ENCODE measurements around the gene KPNA1.

KPNA1 gene

DNA sequence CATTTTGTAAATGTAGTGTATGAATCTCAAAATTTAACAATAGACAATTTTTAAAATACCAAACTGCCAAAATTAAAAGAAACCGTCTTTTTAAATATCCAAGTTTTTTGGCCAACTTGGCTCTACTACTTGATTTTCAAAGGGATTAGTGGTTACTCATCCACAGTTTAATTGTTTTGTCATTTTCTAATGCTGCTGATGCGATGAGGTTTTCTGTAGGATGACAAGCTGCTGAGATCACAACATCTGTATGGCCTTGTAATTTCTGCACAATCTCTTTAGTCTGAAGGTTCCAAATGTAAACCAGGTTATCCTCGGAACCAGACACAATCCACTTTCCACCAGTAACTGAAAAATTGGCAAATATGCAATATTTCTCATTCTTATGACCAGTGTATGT, 100.3 kb downstream of the KPNA1 start:
- DNase-seq = no peak

DNA sequence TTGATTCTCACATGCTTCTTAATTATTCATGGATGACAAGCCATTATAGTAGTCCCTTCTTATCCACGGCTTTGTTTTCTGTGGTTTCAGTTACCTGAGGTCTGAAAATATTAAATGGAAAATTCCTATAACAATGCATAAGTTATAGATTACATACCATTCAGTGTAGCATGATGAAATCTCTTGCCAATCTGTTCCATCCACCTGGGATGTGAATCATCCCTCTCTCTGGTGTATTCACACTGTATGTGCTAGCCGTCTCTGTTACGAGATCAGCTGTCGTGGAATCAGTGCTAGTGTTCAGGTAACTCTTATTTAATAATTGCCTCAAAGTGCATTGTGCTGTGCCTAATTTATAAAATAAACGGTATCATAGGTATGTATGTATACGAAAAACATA, 104.1 kb downstream of the KPNA1 start:
- DNase-seq = no peak

DNA sequence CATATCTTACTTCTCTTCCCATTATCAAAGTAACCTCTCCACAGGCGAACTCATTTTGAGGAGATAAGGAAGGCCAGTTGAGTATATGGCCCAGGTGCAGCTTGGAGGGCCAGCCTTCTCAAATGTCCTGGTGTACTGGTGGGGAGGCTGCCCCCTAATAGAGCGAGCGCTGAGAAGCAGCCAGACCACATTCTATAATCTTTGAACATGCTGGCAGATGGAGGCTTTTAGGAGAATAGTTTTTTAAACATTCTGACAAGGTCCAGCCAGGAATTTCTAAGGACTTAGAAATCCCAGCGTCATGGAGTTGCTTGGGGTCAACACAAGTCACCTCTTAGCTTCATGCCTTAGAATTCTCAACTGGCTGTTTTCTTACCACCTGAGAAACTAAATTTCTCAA, 104.6 kb downstream of the KPNA1 start:
- DNase-seq = no peak

DNA sequence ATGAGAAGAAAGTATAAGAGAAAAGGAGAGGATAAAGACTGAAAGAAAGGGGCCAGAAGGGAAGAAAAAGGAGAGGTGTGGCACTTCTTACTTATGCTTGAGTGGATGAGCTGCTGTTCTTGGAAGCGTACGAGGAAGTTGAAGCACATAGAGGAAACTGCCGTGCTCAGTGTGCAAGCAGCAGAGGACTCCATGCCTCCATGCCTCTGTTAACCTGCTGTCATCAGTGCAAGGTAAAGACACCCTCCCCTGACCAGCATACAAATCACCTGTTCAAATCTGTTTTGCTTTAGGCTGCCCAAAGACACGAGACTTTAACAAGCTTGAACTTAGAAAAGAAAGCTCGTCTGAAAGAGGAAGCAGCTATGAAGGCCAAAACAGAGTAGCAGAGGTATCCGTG, 105.3 kb downstream of the KPNA1 start:
- no peak for DNase-seq

DNA sequence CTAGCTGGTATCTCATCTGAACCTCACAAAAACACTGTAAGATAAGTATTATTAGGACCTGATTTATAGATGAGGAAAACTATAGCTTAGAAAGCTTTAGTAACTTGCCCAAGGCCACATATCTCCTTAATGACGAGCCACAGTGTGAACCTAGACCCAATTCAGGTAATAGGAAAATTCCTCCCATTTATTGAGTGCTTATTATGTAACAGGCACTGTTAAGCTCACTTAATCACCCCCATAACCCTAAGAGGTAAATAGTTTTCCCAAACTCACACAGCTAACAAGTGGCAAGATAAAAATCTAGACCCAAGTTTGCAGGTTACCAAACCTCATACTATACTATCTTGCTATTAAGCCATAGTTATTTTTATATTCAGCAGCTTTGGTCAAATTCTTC, 106.8 kb downstream of the KPNA1 start:
- no peak for DNase-seq

DNA sequence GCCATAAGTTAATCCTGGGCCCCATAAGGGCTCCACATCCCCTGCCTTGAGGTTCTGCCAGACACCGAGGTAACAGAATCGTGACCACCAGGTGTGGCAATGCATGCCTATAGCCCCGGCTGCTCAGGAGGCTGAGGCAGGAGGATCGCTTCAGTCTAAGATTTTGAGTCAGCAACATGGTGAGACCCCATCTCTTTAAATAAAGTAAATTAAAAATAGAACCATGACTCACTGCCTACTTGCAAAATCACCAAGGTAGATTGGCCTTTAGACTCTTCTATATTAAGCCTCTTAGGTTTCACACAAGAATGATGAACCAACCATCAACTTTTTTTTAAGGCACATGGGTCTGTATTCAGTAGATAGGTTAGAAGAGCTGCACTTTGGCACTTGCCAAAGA, 108.5 kb downstream of the KPNA1 start:
- DNase-seq = no peak

DNA sequence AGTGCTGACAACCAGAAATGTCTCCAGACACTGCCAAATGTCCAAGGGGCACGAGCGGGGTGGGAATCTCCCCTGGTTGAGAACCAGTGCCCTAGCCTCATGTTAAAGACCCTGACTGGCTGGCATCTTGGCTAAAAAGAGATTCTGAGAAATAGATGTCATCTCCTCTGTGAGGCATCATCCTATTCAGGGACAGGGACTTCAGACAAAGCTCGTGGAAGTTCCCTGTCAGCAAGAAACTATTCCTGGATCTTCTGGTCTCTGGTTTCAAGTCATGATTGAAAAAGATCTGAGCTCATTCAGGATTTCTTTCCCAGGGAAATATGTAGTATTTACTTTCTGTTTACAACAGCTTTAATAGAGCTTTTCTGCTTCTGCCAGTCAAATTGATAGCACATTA, 109.7 kb downstream of the KPNA1 start:
- DNase-seq = no peak

DNA sequence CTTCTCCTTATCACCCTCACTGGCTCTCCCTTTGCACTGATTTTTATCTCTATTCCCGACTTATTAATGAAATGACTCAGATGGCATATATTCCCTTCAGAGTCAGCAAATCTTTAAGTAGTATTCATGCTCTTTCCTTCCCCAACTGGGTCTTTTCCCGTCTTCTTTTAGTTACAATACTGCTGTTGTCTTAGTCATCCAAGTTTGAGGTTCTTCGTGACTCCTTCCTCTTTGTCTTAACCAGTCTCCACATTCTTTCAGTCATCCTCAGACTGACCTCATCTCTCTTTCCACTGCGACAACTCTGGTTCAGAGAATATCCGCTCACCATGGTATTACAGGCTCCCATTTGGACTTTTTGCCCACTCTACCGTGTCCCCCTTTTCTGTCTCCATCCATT, 111.2 kb downstream of the KPNA1 start:
- DNase-seq = no peak

DNA sequence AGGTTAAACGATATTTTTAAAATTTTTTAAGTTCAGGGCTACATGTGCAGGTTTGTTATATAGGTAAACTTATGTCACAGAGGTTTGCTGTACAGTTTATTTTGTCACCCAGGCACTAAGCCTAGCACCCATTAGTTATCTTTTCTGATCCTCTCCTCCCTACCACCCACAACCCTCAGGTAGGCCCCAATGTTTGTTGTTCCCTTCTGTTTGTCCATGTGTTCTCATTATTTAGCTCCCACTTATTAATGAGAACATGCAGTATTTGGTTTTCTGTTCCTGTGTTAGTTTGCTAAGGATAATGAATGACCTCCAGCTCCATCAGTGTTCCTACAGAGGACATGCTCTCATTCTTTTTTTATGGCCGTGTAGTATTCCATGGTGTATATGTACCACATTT, 115.8 kb downstream of the KPNA1 start:
- DNase-seq = no peak

DNA sequence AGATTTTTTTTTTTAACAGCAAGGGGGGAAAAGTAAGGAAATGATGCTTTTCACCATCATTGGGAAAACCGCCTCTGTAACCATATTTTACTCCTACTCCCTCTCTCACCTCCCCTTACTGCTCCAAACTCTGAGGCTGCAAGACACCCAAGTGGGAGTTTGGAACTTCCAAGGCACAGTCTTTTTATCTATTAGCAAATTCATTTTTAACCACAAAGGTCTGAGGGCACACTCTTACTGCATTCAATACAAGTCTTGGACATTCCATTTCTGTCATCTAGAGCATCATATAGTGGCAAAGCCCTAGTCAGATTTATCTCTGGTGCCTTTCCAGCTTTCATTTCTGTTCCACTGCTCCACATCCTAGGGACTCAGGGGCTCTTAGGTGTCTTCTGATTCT, 117.5 kb downstream of the KPNA1 start:
- no peak for DNase-seq

DNA sequence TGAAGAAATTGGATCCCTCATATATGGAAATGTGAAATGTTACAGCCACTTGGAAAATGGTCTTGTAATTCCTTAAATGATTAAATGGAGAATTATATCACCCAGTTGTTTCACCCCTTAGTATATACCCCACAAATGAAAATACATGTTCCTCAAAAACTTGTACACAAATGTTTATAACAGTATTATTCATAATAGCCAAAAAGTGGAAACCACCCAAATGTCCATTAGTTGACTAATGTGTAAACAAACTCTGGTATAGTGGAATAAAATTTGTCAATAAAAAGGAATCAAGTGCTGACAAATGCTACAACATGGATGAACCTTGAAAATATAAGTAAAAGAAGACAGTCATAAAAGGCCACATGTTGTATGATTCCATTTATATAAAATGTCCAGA, 118.2 kb downstream of the KPNA1 start:
- DNase-seq = no peak

DNA sequence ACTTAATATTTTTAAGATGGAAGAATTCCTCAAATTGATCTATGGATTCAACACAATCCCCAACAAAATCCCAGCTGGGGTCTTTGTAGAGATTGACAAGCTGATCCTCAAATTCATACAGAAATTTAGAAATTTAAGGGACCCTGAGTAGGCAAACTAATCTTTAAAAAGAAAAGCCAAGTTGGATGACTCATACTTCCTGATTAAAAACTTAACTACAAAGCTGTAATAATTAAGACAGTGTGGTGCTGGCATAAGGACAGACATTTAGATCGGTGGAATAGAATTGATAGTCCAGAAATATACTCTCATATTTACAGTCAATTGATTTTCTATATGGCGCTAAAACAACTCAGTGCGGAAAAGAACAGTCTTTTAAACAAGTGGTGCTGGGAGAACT, 119.2 kb downstream of the KPNA1 start:
- DNase-seq = no peak

DNA sequence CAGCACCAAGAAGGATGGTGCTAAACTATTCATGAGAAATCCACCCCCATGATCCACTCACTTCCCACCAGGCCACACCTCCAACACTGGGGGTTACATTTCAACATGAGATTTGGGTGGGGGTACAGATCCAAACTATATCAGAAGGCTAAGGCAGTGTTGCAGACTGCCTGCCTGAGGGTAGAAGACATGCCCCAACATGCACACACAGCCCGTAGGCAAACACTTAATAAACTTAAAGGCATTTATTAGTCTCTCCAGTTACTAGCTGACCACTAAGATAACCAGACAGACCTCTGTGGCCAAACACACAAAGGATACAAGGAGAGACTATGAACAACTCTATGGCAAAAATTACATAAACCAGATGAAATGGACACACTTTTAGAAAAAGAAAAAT, 120.6 kb downstream of the KPNA1 start:
- DNase-seq = no peak

DNA sequence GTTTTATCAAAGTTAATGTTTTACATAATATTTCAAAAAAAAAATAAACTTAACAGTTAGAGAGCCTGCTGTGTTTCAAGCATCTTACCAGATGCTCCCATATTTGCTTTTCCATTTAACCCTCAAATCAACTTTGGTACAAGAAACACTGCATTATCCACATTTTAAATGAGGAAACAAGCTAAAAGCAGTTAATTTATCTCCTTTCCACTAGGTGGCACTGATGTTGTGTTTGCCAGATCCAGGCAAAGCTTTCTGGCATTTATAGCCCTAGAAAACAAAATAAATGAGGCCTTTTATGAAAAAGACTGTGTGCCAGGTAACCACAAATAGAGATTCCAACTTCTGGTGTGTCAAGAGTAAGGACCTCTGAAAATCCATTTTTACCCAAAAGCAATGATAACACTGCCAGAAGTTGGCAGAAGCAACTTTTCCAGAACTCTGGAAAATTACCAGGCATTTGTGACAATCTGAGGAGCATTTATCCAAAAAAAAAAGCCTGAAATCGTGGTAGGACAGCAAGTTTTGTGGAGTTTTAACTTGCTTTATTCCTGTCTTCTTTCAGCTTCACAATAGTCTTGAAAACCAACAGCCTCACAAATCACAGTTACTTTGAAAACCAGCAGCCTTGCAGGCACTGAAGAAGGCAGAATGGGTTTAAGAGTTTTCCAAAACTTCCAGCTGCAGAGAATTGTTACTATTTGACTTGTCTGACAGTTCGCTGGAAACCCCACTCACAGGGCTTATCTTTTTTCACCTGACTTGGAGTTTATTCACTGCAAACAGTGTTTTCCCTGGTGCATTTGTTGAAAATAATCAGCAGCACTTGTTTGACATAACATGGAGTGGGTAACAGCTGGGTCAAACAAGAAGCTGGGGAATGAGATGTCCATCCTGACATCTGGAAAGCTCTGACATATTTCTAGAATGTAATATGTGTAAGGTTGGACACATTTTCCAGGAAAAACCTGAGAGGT, 121.6 kb downstream of the KPNA1 start:
- DNase-seq = peak in 1 of 14 donors; percentile 12

DNA sequence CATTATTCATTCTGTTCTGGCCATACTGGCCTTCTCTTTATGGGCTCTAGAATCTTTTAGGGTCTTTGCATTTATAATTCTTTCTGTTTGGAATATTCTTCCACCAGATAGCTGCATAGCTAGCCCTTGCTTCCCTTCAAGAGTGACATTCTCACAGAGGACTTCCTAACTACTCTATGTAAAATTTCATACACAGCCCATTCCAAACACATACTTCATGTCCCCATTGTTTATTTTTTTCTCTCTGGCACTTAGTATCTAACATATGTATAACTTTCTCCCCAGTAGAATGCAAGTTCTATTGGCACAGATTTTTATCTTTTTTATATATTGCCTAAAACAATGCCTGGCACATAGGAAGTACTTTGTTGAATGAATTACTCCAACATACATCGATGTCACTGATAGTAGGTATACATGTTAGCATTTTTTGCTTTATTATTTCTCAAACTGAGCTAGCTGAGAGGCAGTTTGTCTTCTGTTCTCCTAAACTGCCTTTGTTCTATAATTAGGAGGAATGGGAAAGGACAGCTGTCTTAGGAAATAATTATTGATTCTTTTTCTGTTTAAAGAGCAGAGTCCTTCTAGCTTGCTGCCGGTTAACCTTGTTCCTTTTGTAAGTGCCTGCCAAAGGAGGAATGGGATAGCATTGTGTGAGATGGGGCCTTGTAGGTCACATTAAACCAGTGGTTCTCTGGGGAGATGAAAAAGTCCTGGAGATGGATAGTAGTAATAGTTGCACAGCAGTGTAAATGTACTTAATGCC, 122.9 kb downstream of the KPNA1 start:
- DNase-seq = no peak

DNA sequence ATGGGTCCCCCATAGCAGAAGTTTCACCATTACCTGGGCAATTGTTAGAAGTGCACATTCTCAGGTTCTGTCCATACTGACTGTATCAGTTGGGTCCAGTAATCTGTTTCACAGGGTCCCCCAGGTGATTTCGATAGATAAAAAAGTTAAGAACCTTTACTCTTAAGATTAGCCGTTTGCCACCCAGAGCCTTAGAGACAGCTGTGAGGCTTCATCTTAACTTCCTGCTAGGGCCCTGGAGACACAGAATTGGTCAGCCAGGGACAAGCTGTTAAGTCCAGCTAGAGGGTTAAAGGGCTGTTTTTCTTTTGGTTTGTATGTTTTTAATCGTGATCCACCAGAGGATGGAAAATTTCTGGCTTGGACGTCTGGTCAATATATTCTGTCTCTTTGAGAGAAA, 124.1 kb downstream of the KPNA1 start:
- no peak for DNase-seq

DNA sequence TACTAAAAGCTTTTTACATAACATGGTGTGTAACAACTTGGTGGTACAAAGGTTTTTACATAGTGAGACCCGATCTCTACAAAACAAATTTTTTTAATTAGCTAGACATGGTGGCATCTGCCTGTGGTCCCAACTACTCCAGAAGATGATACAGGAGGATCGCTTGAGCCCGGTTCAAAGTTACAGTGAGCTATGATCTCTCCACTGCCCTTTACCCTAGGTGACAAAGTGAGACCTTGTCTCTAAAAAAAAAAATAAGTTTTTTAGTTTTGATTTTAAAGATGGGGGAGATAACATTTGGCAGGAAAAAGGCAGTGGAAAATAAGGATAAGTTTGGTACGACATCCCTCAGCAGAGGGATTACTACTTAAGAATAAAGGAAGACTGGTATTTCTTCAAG, 124.8 kb downstream of the KPNA1 start:
- no peak for DNase-seq

DNA sequence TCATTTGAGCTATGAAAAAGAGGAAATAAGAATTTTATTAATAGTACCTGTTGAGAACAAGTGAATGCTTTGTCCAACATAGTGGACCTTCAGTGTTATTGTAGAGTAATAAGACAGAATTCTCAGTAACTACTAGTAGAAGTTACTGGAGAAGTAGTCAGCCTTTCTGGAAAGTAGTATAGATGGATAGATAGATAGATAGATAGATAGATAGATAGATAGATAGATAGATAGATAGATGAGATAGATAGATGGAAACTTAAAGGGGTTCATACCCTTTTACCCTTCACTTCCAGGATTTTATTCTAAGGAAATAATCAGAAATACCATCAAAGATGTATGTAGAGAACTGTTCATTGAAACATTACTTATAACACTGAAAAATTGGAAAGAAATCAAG, 125.5 kb downstream of the KPNA1 start:
- no peak for DNase-seq

DNA sequence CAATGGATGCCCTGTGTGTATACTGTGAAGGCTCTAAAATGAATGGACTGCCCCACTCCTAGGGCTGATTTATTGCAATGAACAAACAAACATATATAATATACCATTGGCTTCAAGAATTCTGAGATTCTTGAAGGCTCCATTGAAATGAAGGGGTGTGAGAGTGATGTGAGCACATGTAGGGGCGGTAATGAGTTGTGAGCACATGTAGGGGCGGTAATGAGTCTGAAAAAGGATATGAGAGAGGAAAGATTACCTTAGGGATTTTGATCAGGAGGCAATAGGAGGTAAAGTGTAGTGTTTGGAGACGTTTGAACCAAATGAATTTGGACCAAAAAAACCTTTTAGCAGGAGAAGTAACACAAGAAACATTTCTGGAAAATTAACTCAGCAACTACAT, 127.0 kb downstream of the KPNA1 start:
- no peak for DNase-seq

DNA sequence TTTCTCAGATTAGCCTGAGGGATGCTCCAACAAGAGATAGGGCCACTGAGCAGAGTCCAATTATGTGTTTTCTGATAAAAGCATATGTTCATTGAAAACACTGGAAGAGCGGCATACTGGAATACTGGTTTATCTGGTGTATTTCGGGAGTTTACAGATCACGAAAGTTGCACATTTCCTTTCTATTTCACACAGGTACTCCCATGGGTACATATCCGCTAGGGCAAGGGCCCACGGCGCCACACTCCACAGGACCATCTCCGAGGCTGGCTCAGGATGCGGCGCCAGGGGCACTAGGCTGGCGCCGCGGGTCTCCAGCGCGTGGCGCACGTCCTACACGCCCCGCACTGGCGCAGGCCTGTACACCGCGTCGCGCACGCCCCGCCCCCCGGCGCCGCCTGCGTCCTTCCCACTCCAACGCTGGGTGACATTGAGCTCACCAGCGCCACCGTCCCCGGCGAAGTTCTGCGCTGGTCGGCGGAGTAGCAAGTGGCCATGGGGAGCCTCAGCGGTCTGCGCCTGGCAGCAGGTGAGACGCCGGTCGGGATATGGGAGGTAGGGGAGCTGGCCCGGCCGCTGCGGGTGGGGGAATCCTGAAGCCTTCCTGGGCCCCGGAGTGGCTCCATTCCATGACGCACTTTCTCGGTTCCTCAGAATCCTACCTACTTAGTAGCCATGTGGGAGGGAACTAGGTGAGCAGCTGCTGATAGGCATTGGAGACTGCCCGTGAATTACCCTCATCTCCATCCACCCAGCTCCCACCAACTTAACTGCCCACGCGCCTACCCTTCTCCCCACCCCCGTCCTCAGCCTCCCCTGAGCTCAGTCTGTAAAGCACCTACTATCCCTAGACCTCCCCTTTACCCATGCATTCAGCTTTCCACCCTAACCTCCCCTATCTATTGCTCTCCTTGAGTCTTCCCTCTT, 130.7 kb downstream of the KPNA1 start, which contains the start of gene FAM162A:
TSS of gene FAM162A (plus strand) at position 412 of the 927 bp plus-strand sequence. CDS start at position 496, 84 bp downstream.
- peak; percentile 43 to 95 (median 89) for DNase-seq

DNA sequence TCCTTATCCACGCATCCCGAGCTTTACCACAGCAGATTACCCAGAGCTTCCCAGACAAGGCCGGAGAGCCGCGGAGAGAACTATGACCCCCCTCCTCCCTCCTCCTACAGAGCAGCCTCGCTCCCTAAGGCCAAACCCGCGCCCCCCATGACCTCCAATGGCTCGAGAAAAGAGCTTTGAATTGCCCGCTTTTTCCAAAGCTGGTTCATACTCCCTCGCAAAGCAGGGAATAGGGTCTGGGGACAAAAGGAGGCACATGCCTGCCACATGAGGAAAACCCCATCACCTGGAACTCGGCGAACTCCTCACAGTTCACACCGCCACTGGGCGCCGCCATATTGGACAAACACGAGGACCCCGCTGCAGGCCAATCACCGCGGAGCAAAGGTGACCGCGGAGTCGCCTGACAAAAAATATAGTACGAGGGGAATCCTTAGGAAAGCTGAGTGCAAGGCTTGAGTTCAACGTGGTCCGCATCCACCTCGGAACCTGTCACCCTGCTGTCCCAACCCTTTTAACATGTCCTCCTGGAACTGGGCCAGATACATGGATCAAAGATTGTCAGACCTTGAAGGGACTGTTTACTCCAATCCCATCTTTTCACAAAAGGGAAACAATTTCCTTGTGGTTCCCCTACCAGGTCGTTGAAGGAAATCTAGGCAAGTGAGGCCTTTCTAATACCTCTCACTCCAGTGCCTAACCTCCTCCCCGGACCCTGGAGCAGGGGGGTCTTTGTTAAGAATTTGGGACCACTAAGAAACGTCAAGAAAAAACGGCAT, 131.7 kb downstream of the KPNA1 start, which contains the start of gene MIX23:
TSS of gene MIX23 (minus strand) at position 344 of the 779 bp plus-strand sequence. CDS start at position 337, 7 bp downstream.
- peak; percentile 6 to 91 (median 77) for DNase-seq

All from C1 segment of cervical spinal cord (tissue), 14 donors.